GM18508 (cell line): ENCODE data around the gene FKBP7.
"Not testable (repeated sequence)": the region's sequence is repeated elsewhere in the genome, so short reads cannot be mapped to it uniquely, and the experiment has no call there.

ENCODE experiments used
- ATAC-seq: cut with Tn5 transposase; IDR thresholded peaks from one replicate; pipeline ENCODE4 v1.9.1; 2021; ENCODE audit warnings: moderate number of reproducible peaks; ENCODE audit not compliant: insufficient read depth, unreplicated experiment

Gene FKBP7

GRCh38 chr2:178450774-178451525 lies 27.4 kb downstream of the FKBP7 start, which contains the start of the genes PJVK and PRKRA:
TSS of gene PJVK (plus strand) at chr2:178451378. CDS start at chr2:178453410, 2,032 bp downstream.
TSS of gene PRKRA (minus strand) at chr2:178451175. CDS start at chr2:178451030, 145 bp downstream.
- peak; percentile 54 for ATAC-seq

GRCh38 chr2:178450524-178450773 lies 28.0 kb downstream of the FKBP7 start:
- ATAC-seq: peak; percentile 32

GRCh38 chr2:178449700-178450523 lies 28.5 kb downstream of the FKBP7 start:
- peak; percentile 11 for ATAC-seq

GRCh38 chr2:178448968-178449661 lies 29.3 kb downstream of the FKBP7 start:
- ATAC-seq: no peak

- ATAC-seq: no peak
Observed at GRCh38 chr2:178441426-178441825, 37.0 kb downstream of the FKBP7 start.

- ATAC-seq: no peak
Observed at GRCh38 chr2:178436662-178437061, 41.7 kb downstream of the FKBP7 start.

GRCh38 chr2:178429336-178429735 lies 49.1 kb downstream of the FKBP7 start:
- ATAC-seq: no peak

- no peak for ATAC-seq
Observed at GRCh38 chr2:178428396-178428806, 50.0 kb downstream of the FKBP7 start.

GRCh38 chr2:178427458-178427857 lies 50.9 kb downstream of the FKBP7 start:
- ATAC-seq: no peak

- no peak for ATAC-seq
Observed at GRCh38 chr2:178426388-178426787, 52.0 kb downstream of the FKBP7 start.

GRCh38 chr2:178425255-178425827 lies 53.1 kb downstream of the FKBP7 start:
- ATAC-seq: no peak

- ATAC-seq: not testable (repeated sequence)
Observed at GRCh38 chr2:178423746-178424145, 54.7 kb downstream of the FKBP7 start.

- ATAC-seq: no peak
Observed at GRCh38 chr2:178422097-178422496, 56.3 kb downstream of the FKBP7 start.

GRCh38 chr2:178420463-178420999 lies 57.9 kb downstream of the FKBP7 start:
- ATAC-seq: no peak

GRCh38 chr2:178419123-178419522 lies 59.3 kb downstream of the FKBP7 start:
- no peak for ATAC-seq

- no peak for ATAC-seq
Observed at GRCh38 chr2:178418426-178418825, 60.0 kb downstream of the FKBP7 start.

GRCh38 chr2:178417916-178418315 lies 60.5 kb downstream of the FKBP7 start:
- no peak for ATAC-seq

- ATAC-seq: no peak
Observed at GRCh38 chr2:178415979-178416378, 62.4 kb downstream of the FKBP7 start.

- peak; percentile 81 for ATAC-seq
Observed at GRCh38 chr2:178414266-178415247, 63.8 kb downstream of the FKBP7 start.
